ENCODE measurements around the gene MYBPC2.
A peak's percentile ranks its signal among the peaks of the same experiment; 100 is the strongest.
"Not testable (repeated sequence)": the region's sequence is repeated elsewhere in the genome, so short reads cannot be mapped to it uniquely, and the experiment has no call there.

Gene MYBPC2

GRCh38 chr19:50428772-50429463 lies 3.8 kb upstream of the MYBPC2 start:
- DNase-seq, result no peak

DNA sequence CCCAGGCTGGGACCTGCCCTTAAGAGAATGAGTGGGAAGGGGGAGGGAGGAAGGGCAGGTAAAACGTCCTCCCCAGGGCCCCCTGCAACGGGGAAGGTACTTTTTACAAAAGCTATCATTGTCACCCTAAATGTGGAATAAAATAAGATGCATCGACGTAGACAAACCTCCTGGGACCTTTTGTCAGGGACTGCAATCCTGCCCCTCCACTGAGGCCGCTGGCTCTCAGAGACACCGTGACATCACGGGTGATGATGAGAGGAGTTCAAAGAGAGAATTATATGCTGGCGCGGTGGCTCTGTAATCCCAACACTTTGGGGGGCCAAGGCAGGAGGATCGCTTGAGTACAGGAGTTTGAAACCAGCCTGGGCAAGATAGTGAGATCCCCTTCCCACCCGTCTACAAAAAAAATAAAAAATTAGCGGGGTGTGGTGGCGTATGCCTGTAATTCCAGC lies 1.8 kb upstream of the MYBPC2 start:
- no peak for DNase-seq

GRCh38 chr19:50431343-50432220 lies 1.1 kb upstream of the MYBPC2 start:
- peak; percentile 88 for DNase-seq

GRCh38 chr19:50433201-50434180 lies 799 bp downstream of the MYBPC2 start:
- no peak for DNase-seq

- DNase-seq, result no peak
Observed at GRCh38 chr19:50434525-50434924, 1.8 kb downstream of the MYBPC2 start.

DNA sequence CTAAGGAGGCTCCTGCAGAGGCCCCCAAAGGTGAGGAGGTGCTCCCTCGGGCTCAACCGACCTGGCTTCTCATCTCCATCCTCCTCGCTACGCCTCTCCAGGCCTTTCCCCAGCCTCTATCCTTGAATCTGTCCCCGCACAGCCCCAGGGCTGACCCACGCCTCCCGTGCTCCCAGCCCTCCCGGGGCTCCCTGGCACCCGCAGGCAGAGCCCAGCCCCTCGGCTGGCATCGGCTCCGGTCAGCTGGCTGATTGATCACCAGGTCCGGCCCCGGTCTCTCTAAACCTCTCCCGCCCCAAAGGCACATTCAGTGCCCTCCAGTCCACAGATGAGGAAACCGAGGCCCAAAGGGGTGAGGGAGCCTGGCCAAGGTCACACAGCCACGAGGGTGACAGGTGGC lies 2.5 kb downstream of the MYBPC2 start:
- no peak for DNase-seq

DNA sequence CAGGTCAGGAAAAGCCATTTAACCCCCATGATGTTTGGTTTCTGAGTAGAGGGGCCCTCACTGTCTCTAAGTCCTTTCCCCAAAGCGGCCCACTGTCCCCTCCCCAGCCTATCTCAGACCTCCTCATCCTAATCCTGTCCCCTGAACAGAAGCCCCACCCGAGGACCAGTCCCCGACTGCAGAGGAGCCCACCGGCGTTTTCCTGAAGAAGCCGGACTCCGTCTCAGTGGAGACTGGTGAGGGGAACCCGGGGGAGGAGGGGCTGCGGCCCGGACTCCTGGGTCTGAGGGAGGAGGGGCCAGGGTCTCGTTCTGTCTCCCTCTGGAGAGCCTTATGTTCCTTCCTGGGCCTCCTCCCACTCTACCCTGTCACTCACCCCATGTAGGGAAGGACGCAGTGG lies 2.9 kb downstream of the MYBPC2 start:
- DNase-seq, result no peak

- no peak for DNase-seq
Observed at GRCh38 chr19:50437862-50438449, 5.3 kb downstream of the MYBPC2 start.

DNA sequence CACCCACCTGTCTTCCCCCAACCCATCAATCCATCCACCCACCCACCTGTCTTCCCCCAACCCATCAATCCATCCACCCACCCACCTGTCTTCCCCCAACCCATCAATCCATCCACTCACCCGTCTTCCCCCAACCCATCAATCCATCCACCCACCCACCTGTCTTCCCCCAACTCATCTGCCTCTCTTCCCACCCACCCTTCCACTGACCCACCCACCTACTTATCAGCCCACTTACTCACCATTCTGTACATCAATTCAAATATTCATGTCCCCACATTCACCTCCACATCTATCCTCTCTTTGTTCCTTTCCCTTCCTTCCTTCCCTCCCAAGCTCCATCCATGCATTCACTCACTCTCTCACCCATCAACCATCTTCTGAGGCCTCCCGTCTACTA lies 6.4 kb downstream of the MYBPC2 start:
- DNase-seq, result not testable (repeated sequence)

DNA sequence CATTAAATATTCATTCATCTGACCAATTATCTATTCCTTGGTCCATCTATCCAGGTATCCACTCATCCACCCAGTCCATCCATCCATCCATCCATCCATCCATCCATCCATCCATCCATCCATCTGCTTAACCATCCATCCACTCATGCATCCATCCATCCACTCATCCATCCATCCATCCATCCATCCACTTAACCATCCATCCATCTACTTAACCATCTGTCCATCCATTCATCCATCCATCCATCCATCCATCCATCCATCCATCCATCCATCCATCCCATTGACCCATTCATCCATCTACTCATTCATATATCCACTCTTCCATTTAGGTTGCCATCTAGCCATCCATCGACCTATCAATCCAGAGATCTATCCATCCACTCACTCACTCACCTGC lies 11.4 kb downstream of the MYBPC2 start:
- DNase-seq, result no peak

DNA sequence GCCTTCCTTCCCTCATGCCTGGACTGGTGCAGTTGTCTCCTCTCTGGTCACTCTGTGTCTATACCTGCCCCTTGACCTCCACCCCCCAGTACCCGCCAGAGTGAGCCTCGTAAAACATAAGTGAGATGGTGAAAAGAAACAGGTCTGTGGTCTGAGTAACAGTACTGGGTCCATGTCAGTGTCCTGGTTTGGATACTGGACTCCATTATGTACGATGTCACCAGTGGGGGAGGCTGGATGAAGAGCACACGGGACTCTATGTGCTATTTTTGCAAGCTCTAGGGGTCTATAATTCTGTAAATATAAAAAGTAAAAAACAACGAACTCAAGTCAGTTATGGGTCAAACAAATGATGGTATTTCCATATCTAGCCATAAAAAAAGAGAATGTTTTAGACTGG lies 14.4 kb downstream of the MYBPC2 start:
- no peak for DNase-seq

- DNase-seq, result no peak
Observed at GRCh38 chr19:50447750-50448149, 15.1 kb downstream of the MYBPC2 start.

DNA sequence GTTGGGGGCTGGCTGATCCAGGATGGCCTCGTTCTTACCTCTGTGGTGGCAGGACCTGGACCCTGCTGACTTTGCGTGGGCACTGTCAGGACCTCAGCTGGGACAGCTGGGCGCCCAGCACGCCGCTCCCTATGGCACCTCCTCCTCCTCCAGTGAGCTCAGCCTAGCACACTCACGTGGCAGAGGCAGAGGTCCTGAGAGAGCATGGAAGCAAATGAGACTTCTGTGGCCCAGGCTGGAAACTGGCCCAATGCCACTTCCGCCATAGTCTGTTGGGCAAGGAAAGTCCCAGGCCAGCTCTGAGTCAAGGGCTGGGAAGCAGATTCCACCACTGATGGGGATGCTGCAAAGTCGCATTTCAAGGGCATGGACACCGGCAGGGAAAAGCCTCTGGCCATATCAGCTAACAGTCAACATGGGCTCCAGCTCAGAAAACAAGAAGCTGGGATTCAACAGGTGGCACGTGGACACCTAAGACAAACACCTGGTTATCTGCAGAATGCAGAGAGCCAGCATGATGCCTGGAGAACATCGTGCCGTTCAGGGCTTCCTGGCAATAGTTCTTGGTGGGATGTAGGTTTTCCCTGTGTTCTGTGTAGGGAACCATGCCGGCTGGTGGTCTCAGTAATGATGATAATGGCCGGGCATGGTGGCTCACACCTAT lies 16.7 kb downstream of the MYBPC2 start:
- DNase-seq, result no peak

- no peak for DNase-seq
Observed at GRCh38 chr19:50450369-50451222, 17.9 kb downstream of the MYBPC2 start.

- no peak for DNase-seq
Observed at GRCh38 chr19:50451223-50451534, 18.5 kb downstream of the MYBPC2 start.

- no peak for DNase-seq
Observed at GRCh38 chr19:50453243-50453642, 20.6 kb downstream of the MYBPC2 start.

DNA sequence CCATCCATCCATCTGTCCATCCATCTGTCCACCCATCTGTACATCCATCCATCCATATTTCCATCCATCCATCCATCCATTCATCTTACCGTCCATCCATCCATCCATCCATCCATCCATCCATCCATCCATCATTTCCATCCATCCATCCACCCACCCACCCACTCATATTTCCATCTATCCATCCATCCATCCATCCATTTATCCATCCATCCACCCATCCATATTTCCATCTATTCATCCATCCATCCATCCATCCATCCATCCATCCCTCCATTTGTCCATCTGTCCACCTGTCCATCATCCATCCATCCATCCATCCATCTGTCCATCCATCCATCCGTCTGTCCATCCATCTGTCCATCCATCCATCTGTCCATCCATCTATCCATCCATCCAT lies 23.3 kb downstream of the MYBPC2 start:
- no peak for DNase-seq

DNA sequence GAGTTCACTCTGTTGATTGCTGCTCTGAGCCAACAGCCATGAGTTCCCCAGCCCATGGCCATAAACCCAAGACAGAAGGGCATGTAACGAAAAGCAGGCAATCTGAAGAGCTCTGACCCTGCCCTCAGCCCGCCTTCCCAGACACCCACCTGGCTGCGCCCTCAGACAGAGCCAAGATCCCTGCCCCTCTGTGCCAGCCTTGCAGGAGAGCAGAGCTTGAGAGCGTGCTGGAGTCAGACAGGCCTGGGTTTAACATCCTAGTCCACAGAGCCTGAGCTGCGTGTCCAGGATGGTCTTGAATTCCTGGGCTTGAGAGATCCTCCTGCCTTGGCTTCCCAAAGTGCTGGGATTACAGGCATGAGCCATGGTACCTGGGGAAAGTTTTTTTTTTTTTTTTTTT lies 24.6 kb downstream of the MYBPC2 start:
- no peak for DNase-seq

- DNase-seq, result no peak
Observed at GRCh38 chr19:50458396-50459066, 25.8 kb downstream of the MYBPC2 start.

DNA sequence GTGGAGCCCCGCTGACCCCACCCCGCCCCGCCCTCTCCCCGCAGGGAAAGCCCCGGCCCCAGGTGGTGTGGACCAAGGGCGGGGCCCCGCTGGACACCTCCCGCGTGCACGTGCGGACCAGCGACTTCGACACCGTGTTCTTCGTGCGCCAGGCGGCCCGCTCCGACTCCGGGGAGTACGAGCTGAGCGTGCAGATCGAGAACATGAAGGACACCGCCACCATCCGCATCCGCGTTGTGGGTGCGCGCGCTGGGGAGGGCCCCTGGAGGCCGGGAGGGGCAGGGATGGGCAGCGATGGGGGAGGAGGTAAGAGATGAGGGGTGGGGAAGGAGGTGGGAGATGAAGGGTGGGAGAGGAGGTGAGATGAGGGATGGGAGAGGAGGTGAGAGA lies 26.4 kb downstream of the MYBPC2 start:
- DNase-seq, result no peak

DNA sequence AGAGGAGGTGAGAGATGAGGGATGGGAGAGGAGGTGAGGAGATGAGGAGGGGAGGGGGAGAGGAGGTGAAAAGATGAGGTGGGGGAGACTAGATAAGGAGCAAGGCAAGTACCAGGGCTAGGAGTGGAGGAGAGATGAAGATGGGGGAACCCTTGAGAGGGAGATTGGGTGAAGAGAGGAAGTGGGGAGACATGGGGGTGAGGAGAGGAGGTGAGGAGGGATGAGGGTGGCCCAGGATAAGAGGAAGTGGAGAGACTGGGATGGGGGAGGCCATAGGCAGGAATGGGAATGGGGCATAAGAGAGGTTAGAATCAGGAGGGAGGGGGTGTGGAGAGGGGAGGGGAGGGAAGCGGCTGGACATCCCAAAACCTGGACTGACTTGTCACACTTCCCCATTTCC lies 26.9 kb downstream of the MYBPC2 start:
- no peak for DNase-seq

Data from stimulated activated CD4-positive, alpha-beta T cell treated with anti-CD3 and anti-CD28 coated beads, Interleukin-4, amount 100 ng/mL, for 24 hours (primary cell).